ENCODE measurements around the gene CYP1A2.

CYP1A2 gene

DNA sequence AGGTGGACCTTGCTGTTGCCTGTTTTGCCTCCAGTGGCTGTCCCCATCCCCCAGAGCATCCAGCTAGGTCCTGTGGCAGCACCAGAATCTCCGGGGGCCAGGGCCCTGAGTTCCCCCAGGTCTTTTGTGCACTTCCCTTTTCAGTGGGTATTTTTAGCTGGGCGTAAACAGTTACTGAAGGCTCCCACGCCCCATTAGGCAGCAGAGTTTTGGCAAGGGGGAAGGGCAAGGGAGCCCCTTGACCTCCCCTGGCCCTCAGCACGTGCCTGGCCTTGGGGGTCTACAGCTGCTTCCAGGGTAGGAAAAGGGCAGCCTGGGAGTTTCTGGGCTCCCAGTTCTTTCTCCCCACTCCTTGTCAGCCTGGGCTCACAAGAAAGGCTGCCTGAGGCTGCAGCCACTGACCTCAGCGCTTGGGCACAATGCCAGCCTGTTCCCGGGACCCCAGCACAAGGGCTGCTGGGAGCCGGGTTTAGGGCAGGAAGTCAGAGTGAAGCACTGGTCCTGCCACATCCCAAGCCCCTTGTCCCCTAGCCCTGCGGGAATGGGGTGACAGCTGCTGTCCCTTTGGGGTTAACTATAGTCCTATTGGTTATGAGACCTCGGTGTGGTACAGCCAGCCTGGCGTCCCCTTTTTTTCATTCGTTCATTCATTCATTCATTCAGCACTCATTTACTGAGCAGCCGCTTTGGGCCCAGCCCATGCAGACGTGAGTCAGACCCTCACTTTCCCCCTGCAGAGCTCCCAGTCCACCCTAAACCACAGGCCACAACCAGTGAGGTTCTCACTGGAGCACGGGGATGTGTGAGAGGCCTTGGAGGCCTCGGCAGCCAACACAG is 41.7 kb downstream of the CYP1A2 start:
- DNase-seq, result peak; percentile 25 to 66

GRCh38 chr15:74791007-74791406 is 42.4 kb downstream of the CYP1A2 start:
- DNase-seq, result no peak

DNA sequence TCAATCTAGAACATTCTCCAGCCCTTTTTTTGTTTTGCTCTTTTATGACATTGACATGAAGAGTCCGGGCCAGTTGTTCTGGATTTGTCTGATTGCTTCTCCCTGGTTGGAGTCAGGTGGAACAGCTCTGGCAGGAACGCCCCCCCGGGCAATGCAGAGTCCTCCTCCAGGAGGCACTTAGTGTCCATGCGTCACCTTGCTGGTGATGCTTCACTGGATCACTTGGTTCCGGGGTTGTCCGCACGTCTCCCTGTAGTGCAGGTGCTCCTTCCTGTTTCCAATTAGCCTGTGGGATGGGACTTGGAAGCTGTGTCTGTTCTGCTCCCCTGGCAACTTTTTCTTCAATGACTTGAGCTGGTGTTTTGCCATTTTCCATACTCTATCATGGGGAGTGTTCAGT is 43.0 kb downstream of the CYP1A2 start:
- no peak for DNase-seq

DNA sequence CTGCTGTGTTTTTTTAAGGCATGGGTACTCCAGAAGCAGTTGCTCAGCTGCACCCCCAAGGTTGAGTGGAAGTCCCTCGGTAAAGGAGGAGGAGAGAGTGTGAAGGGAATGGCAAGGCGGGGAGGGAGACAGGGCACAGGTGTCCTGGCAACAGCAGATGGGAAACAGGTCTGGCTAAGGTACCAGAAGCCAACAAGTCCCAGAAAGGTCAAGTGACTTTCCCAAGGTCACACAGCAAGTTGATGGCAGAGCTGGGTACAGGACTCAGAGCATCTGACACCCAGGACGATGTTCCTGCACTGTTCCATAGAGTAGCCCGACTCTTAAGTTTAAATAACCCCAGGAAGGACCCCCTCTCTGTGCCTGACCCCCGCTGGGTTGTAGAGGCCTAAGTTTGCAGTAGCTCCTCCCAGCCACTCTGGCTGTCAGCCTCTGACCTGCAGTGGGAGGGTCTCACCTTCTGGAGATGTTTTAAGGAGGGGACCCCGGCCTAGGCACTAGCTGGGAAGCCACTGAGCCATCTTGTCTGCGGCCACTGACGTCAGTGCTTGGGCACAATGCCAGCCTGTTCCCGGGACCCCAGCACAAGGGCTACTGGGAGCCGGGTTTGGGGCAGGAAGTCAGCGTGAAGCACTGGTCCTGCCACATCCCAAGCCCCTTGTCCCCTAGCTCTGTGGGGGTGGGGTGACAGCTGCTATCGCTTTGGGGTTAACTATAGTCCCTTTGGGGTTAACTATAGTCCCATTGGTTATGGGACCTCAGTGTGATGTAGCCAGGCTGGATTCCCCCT is 43.8 kb downstream of the CYP1A2 start:
- no peak for DNase-seq

GRCh38 chr15:74793135-74794028 is 44.7 kb downstream of the CYP1A2 start:
- DNase-seq, result no peak

- no peak for DNase-seq
These were observed 45.8 kb downstream of the CYP1A2 start for GRCh38 chr15:74794248-74794969.

DNA sequence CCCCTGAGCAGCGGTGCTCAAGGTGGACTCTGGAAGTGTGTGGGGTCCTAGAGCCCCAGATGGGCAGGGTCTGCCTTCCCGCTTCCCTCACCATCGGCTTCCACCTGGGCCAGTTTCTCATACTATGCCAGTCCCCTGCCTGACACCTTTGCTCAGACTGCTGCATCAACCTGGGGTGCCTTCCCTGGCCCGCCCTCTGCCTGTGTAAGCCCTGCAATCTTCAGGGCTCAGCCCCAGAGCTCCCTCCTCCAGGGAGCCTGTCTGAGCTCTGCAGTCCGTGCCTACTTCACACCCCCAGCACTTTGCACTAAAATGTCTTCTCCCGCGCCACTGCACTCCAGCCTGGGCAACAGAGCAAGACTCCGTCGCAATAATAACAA is 46.3 kb downstream of the CYP1A2 start:
- DNase-seq, result no peak

GRCh38 chr15:74795966-74796625 is 47.5 kb downstream of the CYP1A2 start:
- no peak for DNase-seq

DNA sequence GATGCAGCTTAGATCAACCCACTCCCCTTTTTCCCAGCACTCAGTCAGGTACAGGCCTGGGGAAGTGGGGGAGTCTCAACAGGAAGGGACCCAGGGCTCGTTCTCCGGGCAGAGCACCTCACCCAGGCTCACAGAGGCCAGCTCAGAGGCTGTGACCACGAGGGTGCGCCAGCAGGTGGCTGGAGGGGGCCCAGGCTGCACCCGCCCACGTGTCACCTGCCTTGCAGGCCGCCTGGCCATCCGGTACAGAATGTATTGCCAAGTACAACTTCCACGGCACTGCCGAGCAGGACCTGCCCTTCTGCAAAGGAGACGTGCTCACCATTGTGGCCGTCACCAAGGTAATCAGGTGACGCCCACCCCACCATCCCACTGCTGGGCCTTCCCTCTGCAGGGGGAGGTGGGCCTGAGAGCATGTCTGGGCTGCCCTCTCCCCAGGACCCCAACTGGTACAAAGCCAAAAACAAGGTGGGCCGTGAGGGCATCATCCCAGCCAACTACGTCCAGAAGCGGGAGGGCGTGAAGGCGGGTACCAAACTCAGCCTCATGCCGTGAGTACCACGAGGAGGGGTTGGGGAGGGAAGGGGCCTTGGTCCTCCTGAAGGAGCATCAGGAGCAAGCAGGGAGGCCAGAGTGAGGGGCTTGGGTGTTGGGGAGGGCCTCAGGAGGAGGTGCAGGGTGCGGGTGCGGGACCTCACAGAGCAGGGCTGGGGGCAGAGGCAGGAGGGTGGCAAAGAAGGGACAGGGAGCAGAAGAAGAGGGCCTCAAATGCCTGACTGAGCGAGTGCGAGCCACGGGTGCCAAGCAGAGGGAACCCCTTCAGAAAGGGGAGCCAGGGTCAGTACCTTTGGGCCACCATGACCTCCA is 50.0 kb downstream of the CYP1A2 start:
- no peak for DNase-seq

GRCh38 chr15:74799255-74799855 is 50.7 kb downstream of the CYP1A2 start:
- DNase-seq, result no peak

- peak; percentile 38 to 60 for DNase-seq
These were observed 51.4 kb downstream of the CYP1A2 start for GRCh38 chr15:74799856-74800558.

DNA sequence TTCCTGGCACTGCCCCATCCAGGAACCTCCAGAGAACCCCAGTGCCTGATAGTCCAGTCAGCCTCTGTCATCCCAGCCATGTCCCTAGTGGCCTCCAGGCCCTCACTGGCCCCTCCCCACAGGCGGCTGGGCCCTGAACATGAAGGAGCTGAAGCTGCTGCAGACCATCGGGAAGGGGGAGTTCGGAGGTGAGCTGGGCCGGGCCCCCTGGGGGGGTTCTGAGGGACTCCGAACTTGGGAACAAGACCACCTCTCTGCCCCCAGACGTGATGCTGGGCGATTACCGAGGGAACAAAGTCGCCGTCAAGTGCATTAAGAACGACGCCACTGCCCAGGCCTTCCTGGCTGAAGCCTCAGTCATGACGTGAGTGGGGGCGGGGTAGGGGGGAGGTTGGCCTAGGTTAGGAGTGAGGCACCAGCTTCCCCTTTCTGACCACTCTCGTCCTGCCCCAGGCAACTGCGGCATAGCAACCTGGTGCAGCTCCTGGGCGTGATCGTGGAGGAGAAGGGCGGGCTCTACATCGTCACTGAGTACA is 52.0 kb downstream of the CYP1A2 start:
- DNase-seq, result no peak

DNA sequence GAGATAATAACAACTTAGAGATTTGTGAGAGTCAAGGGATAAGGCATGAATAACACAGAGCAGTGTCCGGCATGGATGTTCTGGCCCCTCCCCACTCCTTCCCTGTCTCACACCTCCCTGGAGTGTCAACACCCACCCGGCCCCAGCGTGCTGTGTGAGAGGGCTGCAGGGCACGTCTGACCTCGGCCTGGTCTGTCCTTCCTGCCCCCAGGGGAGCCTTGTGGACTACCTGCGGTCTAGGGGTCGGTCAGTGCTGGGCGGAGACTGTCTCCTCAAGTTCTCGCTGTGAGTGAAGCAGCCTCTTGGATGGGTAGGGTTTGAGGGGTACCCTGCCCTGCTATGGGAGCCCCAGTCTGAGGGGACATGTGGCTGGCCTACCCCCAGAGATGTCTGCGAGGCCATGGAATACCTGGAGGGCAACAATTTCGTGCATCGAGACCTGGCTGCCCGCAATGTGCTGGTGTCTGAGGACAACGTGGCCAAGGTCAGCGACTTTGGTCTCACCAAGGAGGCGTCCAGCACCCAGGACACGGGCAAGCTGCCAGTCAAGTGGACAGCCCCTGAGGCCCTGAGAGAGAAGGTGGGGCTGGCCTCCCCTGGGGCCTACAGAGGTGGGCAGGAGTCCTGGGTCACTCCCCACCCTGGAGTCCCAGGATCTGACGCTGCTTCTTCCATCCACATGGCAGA is 52.8 kb downstream of the CYP1A2 start:
- DNase-seq, result no peak

- DNase-seq, result no peak
These were observed 53.6 kb downstream of the CYP1A2 start for GRCh38 chr15:74802290-74802689.

DNA sequence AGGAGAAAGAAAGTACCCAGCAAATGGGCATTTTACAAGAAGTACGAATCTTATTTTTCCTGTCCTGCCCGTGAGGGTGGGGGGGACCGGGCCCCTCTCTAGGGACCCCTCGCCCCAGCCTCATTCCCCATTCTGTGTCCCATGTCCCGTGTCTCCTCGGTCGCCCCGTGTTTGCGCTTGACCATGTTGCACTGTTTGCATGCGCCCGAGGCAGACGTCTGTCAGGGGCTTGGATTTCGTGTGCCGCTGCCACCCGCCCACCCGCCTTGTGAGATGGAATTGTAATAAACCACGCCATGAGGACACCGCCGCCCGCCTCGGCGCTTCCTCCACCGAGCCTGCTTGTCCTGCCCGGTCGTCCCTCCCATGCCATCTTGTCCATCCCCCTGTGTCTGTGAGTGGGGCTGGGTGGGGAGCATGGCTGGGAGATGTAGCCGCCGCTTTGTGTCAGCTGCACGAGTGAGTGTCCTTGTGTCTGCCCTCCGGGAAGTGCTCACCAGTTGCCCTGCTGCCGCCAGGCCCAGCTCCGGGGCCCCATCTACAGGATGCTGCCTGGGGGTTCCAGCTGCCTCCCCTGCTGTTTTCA is 54.3 kb downstream of the CYP1A2 start:
- no peak for DNase-seq

- no peak for DNase-seq
These were observed 56.3 kb downstream of the CYP1A2 start for GRCh38 chr15:74804935-74805334.
